Activated naive CD8-positive, alpha-beta T cell treated with anti-CD3 and anti-CD28 coated beads, Interleukin-2, amount 50 U/mL, for 24 hours (primary cell): ENCODE results near the gene TTC13.
A peak's percentile ranks its signal among the peaks of the same experiment; 100 is the strongest.

Experiments
- ATAC-seq: fragments of 150-1000 bp; cut with Tn5 transposase; one replicate; pipeline ENCODE4 v1.10.0; 2021
- DNase-seq: peaks from one replicate; pipeline ENCODE4 v3.0.0; 2021
- H3K27ac Mint-ChIP-seq: one replicate; pipeline ENCODE4 v1.8.0; 2021; ENCODE audit warnings: mild to moderate bottlenecking, mixed read lengths
- H3K27me3 Mint-ChIP-seq: one replicate; pipeline ENCODE4 v1.8.0; 2021; ENCODE audit warnings: mixed read lengths
- H3K36me3 Mint-ChIP-seq: one replicate; pipeline ENCODE4 v1.8.0; 2021; ENCODE audit warnings: low read depth, mixed read lengths
- H3K4me1 Mint-ChIP-seq: one replicate; pipeline ENCODE4 v1.8.0; 2021; ENCODE audit warnings: mixed read lengths
- H3K4me3 Mint-ChIP-seq: one replicate; pipeline ENCODE4 v1.8.0; 2021; ENCODE audit warnings: mild to moderate bottlenecking, moderate library complexity, mixed read lengths
- H3K9me3 Mint-ChIP-seq: one replicate; pipeline ENCODE4 v1.8.0; 2021; ENCODE audit warnings: mixed read lengths

The TTC13 gene

GRCh38 chr1:230948301-230948700 lies 30.4 kb downstream of the TTC13 start:
- no peaks in the 10 kb centered on the region for H3K9me3 Mint-ChIP-seq
- ATAC-seq (no peak), DNase-seq (no peak)
- peaks cover 10% of the 10 kb centered on the region for H3K4me1 Mint-ChIP-seq
- no peak overlapping the region for H3K4me3 Mint-ChIP-seq
- peaks cover 34% of the 10 kb centered on the region for H3K36me3 Mint-ChIP-seq
- no peak overlapping the region for H3K27ac Mint-ChIP-seq
- H3K27me3 Mint-ChIP-seq: no peaks in the 10 kb centered on the region

GRCh38 chr1:230943048-230943593 lies 35.5 kb downstream of the TTC13 start:
- Mint-ChIP-seq H3K4me1 (peaks cover 5% of the 10 kb centered on the region), H3K27ac (no peak overlapping the region)
- ATAC-seq: no peak

GRCh38 chr1:230940848-230941247 lies 37.8 kb downstream of the TTC13 start:
- H3K27me3 Mint-ChIP-seq: no peaks in the 10 kb centered on the region
- no peak for ATAC-seq
- no peak overlapping the region for H3K4me3 Mint-ChIP-seq
- no peak for DNase-seq
- no peak overlapping the region for H3K27ac Mint-ChIP-seq
- H3K9me3 Mint-ChIP-seq: no peaks in the 10 kb centered on the region
- peaks cover 2% of the 10 kb centered on the region for H3K4me1 Mint-ChIP-seq
- H3K36me3 Mint-ChIP-seq: peaks cover 25% of the 10 kb centered on the region

More at GRCh38 chr1:230943048-230943593, 35.5 kb downstream of the TTC13 start:
- peaks cover 33% of the 10 kb centered on the region for H3K36me3 Mint-ChIP-seq
- no peak overlapping the region for H3K4me3 Mint-ChIP-seq
- no peaks in the 10 kb centered on the region for H3K27me3 Mint-ChIP-seq
- DNase-seq: no peak
- H3K9me3 Mint-ChIP-seq: no peaks in the 10 kb centered on the region

- H3K36me3 Mint-ChIP-seq: peaks cover 25% of the 10 kb centered on the region
- H3K4me1 Mint-ChIP-seq: peaks cover 2% of the 10 kb centered on the region
- DNase-seq (no peak), ATAC-seq (no peak)
- no peaks in the 10 kb centered on the region for H3K27me3 Mint-ChIP-seq
- H3K4me3 Mint-ChIP-seq: no peak overlapping the region
- no peak overlapping the region for H3K27ac Mint-ChIP-seq
- H3K9me3 Mint-ChIP-seq: no peaks in the 10 kb centered on the region
Measured at GRCh38 chr1:230939806-230940489, 38.7 kb downstream of the TTC13 start.

- H3K4me3 Mint-ChIP-seq: no peak overlapping the region
- H3K27ac Mint-ChIP-seq: no peak overlapping the region
Measured at GRCh38 chr1:230938924-230939368, 39.7 kb downstream of the TTC13 start.

DNA sequence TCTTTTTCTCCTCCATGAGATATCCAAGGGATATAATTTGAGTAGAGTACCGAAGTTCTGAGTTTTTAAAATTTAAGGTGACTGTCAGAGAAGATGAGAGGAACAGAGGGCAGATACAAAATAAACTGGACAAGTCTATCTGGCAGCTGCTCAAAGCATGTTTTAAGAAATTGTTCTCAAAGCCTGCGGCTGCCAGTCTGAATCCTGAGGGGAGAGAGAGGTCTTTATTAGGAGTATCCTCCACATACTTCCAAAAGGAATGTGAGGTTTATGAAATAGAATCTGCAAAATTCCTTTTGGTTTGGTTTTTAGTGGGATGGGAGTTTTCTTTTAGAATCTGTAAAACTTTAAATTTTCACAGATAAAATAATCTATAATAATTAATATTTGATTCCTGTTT lies 41.3 kb downstream of the TTC13 start:
- peaks cover 2% of the 10 kb centered on the region for H3K4me1 Mint-ChIP-seq
- no peaks in the 10 kb centered on the region for H3K27me3 Mint-ChIP-seq
- H3K4me3 Mint-ChIP-seq: no peak overlapping the region
- DNase-seq (no peak), ATAC-seq (no peak)
- no peak overlapping the region for H3K27ac Mint-ChIP-seq
- peaks cover 22% of the 10 kb centered on the region for H3K36me3 Mint-ChIP-seq
- H3K9me3 Mint-ChIP-seq: no peaks in the 10 kb centered on the region

More at GRCh38 chr1:230938924-230939368, 39.7 kb downstream of the TTC13 start:
- no peak for ATAC-seq
- Mint-ChIP-seq H3K9me3 (no peaks in the 10 kb centered on the region), H3K4me1 (peaks cover 2% of the 10 kb centered on the region), H3K27me3 (no peaks in the 10 kb centered on the region), H3K36me3 (peaks cover 22% of the 10 kb centered on the region)
- DNase-seq: no peak

GRCh38 chr1:230936475-230936874 lies 42.2 kb downstream of the TTC13 start:
- ATAC-seq (no peak), DNase-seq (no peak)
- peaks cover 2% of the 10 kb centered on the region for H3K4me1 Mint-ChIP-seq
- no peaks in the 10 kb centered on the region for H3K27me3 Mint-ChIP-seq
- peaks cover 20% of the 10 kb centered on the region for H3K36me3 Mint-ChIP-seq
- H3K4me3 Mint-ChIP-seq: no peak overlapping the region
- H3K9me3 Mint-ChIP-seq: no peaks in the 10 kb centered on the region
- H3K27ac Mint-ChIP-seq: no peak overlapping the region

GRCh38 chr1:230935852-230936251 lies 42.8 kb downstream of the TTC13 start:
- ATAC-seq (no peak), DNase-seq (no peak)
- peaks cover 20% of the 10 kb centered on the region for H3K36me3 Mint-ChIP-seq
- H3K4me1 Mint-ChIP-seq: peaks cover 2% of the 10 kb centered on the region
- no peaks in the 10 kb centered on the region for H3K27me3 Mint-ChIP-seq
- H3K9me3 Mint-ChIP-seq: no peaks in the 10 kb centered on the region
- H3K27ac Mint-ChIP-seq: peak overlapping the region; percentile 28
- H3K4me3 Mint-ChIP-seq: no peak overlapping the region

GRCh38 chr1:230930986-230931385 lies 47.7 kb downstream of the TTC13 start:
- ATAC-seq (no peak), DNase-seq (no peak)
- Mint-ChIP-seq H3K27me3 (no peaks in the 10 kb centered on the region), H3K36me3 (peaks cover 24% of the 10 kb centered on the region), H3K4me1 (no peaks in the 10 kb centered on the region), H3K4me3 (no peak overlapping the region), H3K27ac (no peak overlapping the region), H3K9me3 (no peaks in the 10 kb centered on the region)

GRCh38 chr1:230926182-230926581 lies 52.5 kb downstream of the TTC13 start:
- Mint-ChIP-seq H3K36me3 (peaks cover 23% of the 10 kb centered on the region), H3K9me3 (no peaks in the 10 kb centered on the region), H3K4me1 (no peaks in the 10 kb centered on the region), H3K27ac (no peak overlapping the region), H3K4me3 (no peak overlapping the region), H3K27me3 (no peaks in the 10 kb centered on the region)
- DNase-seq (no peak), ATAC-seq (no peak)

DNA sequence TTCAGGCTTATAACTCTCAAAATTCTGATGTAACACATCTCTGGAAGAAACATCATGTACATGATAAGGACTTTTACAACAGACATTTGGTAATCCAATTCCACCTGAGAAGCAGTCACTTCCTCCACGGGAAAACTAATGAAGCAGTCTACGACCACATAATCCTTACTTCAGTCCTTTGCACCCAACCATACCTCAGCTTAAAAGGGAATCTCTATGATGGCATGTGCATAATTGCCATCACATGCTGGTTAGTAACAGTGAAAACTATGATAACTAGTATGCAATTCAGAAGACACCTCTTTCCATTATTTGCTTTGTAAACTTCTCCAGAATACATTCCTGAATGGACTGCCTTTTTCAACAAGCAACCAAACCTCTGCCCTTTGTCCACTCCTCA lies 53.1 kb downstream of the TTC13 start:
- Mint-ChIP-seq H3K27ac (no peak overlapping the region), H3K36me3 (peaks cover 23% of the 10 kb centered on the region), H3K4me3 (no peak overlapping the region), H3K9me3 (no peaks in the 10 kb centered on the region), H3K4me1 (no peaks in the 10 kb centered on the region), H3K27me3 (no peaks in the 10 kb centered on the region)
- ATAC-seq (no peak), DNase-seq (no peak)

DNA sequence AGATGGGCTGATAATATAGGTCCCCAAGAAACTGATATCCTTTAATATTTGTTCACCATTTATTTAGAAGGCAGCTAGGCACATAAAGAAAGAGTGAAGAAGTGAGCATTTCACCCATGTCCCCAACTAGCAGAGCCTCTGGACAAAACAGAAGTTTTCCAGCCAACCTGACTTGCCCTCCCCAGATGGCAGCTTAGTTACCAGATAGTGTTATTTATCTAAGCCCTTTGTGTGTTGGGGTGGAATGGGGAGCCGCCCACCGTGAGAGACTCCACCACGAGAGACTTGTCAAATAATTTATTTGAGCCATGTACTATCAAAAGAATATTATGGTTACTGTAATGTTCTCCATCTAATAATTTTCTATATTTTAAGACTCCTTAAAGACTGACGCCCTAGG lies 55.5 kb downstream of the TTC13 start:
- no peak for DNase-seq
- Mint-ChIP-seq H3K27ac (no peak overlapping the region), H3K36me3 (peaks cover 25% of the 10 kb centered on the region), H3K4me3 (no peak overlapping the region), H3K4me1 (no peaks in the 10 kb centered on the region), H3K9me3 (no peaks in the 10 kb centered on the region), H3K27me3 (no peaks in the 10 kb centered on the region)
- no peak for ATAC-seq

DNA sequence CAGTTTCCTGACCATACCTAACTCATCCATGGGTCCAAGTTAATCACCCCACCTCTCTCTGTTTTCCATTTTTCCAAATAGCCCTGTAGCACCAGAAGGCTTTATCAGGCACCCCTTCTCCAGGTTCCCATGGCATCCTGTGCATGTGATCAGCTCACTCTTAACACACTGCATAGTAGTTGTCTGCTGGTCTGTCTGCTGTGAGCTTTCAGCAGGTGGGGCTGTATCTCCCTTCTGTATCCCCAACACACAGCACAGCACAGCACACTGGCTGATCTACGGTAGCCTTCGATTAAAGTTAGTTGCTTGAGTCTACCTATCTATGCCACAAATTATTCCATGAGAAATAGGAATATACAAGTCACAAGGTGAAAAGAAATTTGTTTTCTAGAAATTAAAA lies 56.0 kb downstream of the TTC13 start:
- Mint-ChIP-seq H3K36me3 (peaks cover 23% of the 10 kb centered on the region), H3K9me3 (no peaks in the 10 kb centered on the region), H3K27ac (no peak overlapping the region), H3K4me1 (no peaks in the 10 kb centered on the region), H3K4me3 (no peak overlapping the region), H3K27me3 (no peaks in the 10 kb centered on the region)
- DNase-seq: no peak
- ATAC-seq: no peak

DNA sequence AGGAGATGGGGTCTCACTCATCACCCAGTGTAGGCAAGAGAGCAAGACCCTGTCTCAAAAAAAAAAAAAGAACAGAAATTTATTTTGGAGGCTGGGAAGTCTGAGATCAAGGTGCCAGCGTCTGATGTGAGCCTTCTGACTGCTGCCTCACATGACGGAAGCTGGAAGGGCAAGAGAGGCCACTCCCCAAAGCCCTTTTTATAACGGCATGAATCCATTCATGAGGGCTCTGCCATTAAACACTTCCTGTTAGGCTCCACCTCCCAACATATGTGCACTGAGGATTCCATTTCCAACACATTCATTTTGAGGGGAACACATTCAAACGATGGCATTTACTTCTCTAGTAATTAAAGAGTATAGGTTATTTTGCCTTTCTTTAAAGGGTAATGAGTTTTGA lies 59.5 kb downstream of the TTC13 start:
- Mint-ChIP-seq H3K4me3 (no peak overlapping the region), H3K4me1 (peaks cover 7% of the 10 kb centered on the region), H3K27ac (no peak overlapping the region), H3K27me3 (no peaks in the 10 kb centered on the region), H3K9me3 (no peaks in the 10 kb centered on the region), H3K36me3 (peaks cover 14% of the 10 kb centered on the region)
- ATAC-seq (no peak), DNase-seq (no peak)

GRCh38 chr1:230917284-230918135 lies 61.2 kb downstream of the TTC13 start:
- Mint-ChIP-seq H3K4me3 (no peak overlapping the region), H3K27ac (no peak overlapping the region), H3K27me3 (no peaks in the 10 kb centered on the region), H3K9me3 (no peaks in the 10 kb centered on the region), H3K36me3 (peaks cover 14% of the 10 kb centered on the region), H3K4me1 (peaks cover 7% of the 10 kb centered on the region)
- peak; percentile 75 for DNase-seq
- no peak for ATAC-seq
